PFSK-1 (cell line): ENCODE results near the gene RNF141.

Experiments used
- POLR2AphosphoS5 ChIP-seq: IDR thresholded peaks from 2 replicates; pipeline ENCODE4 v1.6.1; 2012; ENCODE audit warnings: low read depth, mild to moderate bottlenecking, control low read depth, low read length, moderate library complexity
- TAF1 ChIP-seq: IDR thresholded peaks from 2 replicates; pipeline ENCODE4 v1.6.1; 2012; ENCODE audit warnings: low read length, control low read depth, borderline replicate concordance; ENCODE audit not compliant: insufficient read depth

GRCh38 chr11:10498426-10499250 lies 42.3 kb downstream of the RNF141 start:
- TF ChIP-seq TAF1 (no peak), POLR2AphosphoS5 (no peak)
